HepG2 (cell line): ENCODE results near the gene ALOX5. TPM values are rescaled to one million over a fixed set of nuclear protein-coding genes. Genes with fewer than 3 reads are reported as not detected.

ENCODE experiments used
- ATAC-seq: fragments of 200-7000 bp; cut with Tn5 transposase; 3 replicates; pipeline ENCODE4 v1.9.1; 2020; ENCODE audit warnings: mild to moderate bottlenecking, moderate library complexity
- BruUV-seq: library from RNA; stranded (reverse); fragments of 400-500 nt; replicated peaks from 2 replicates; lab custom pipeline; 2021; lab: Mats Ljungman, UMichigan
- CTCF ChIA-PET: fragments of 300-600 bp; formaldehyde crosslinking; extraction: SDS; loops from one replicate; lab custom pipeline; 2021; ENCODE audit warnings: low total read pairs, inconsistent platforms, low intra/inter-chr PET ratio; lab: Yijun Ruan, JAX
- POLR2A ChIA-PET: fragments of 350-600 bp; sonication (Branson Sonifier 250); formaldehyde crosslinking; loops from one replicate; lab custom pipeline; 2020; ENCODE audit warnings: antibody characterized with exemption, inconsistent platforms; lab: Yijun Ruan, JAX
- DNase-seq: peaks from one replicate; pipeline ENCODE4 v3.0.0-alpha.2; 2015; ENCODE audit warnings: low spot score
- FAIRE-seq: peaks from 3 replicates; lab custom pipeline; 2011; peaks lifted over from hg19 to GRCh38; lab: Jason Lieb, UNC
- H2AFZ ChIP-seq: one replicate; pipeline ENCODE4 v1.6.1; 2011; ENCODE audit warnings: low read length, inconsistent platforms
- H3K27ac ChIP-seq: fragments of 300-600 bp; 3 replicates; pipeline ENCODE4 v1.8.0; 2011; ENCODE audit warnings: mixed run types, mild to moderate bottlenecking, mixed read lengths, low read length, inconsistent platforms; ENCODE audit not compliant: insufficient read depth; ENCODE audit errors: extremely low read length
- H3K27me3 ChIP-seq, 2 experiments: fragments of 200-600 bp in 1 of 2; 2 replicates in 1 of 2; 3 replicates in 1 of 2; pipeline versions ENCODE4 v1.6.0 to v1.8.0; 2011; ENCODE audit warnings: low read length in 2 of 2, mild to moderate bottlenecking in 2 of 2, moderate library complexity in 2 of 2, inconsistent platforms in 1 of 2; ENCODE audit not compliant: insufficient read depth in 2 of 2, control insufficient read depth in 1 of 2
- H3K36me3 ChIP-seq, 2 experiments: fragments of 200-600 bp in 1 of 2; replicated peaks in 1 of 2; 2 replicates in 1 of 2; 3 replicates in 1 of 2; pipeline versions ENCODE4 v1.5.1 to v1.8.0; 2011; ENCODE audit warnings: low read length in 2 of 2, inconsistent platforms in 1 of 2; ENCODE audit not compliant: insufficient read depth in 2 of 2, control insufficient read depth in 1 of 2
- H3K4me1 ChIP-seq: 2 replicates; pipeline ENCODE4 v1.5.1; 2012; ENCODE audit warnings: low read length, inconsistent platforms; ENCODE audit not compliant: insufficient read depth
- H3K4me2 ChIP-seq: 2 replicates; pipeline ENCODE4 v1.6.0; 2011; ENCODE audit warnings: low read depth, low read length, inconsistent platforms
- H3K4me3 ChIP-seq, 3 experiments: fragments of 200-600 bp in 1 of 3; sonication (generic), shearing (Covaris generic) in 1 of 3; replicated peaks in 1 of 3; 2 replicates each; pipeline ENCODE4 v1.5.1; 2011 to 2016; ENCODE audit warnings: low read length in 3 of 3, inconsistent platforms in 2 of 3, low read depth in 2 of 3, mild to moderate bottlenecking in 2 of 3, control low read depth in 1 of 3, mixed read lengths in 1 of 3; ENCODE audit not compliant: insufficient read depth in 1 of 3
- H3K79me2 ChIP-seq: one replicate; pipeline ENCODE4 v1.6.1; 2011; ENCODE audit warnings: low read length, inconsistent platforms; ENCODE audit not compliant: insufficient read depth
- H3K9ac ChIP-seq: 2 replicates; pipeline ENCODE4 v1.6.0; 2011; ENCODE audit warnings: mild to moderate bottlenecking, low read depth, low read length, inconsistent platforms; ENCODE audit not compliant: insufficient read depth
- H3K9me3 ChIP-seq: 2 replicates; pipeline ENCODE4 v1.5.1; 2012; ENCODE audit warnings: mild to moderate bottlenecking, low read length
- H4K20me1 ChIP-seq: 2 replicates; pipeline ENCODE4 v1.6.0; 2011; ENCODE audit warnings: inconsistent platforms, mild to moderate bottlenecking, low read length, moderate library complexity; ENCODE audit not compliant: insufficient read depth
- AFF4 ChIP-seq: sonication (generic); formaldehyde crosslinking; IDR thresholded peaks from 2 replicates; pipeline ENCODE4 v1.4.0; 2020; ENCODE audit warnings: missing genetic modification reagents
- CCAR2 ChIP-seq: fragments of 200-400 bp; formaldehyde crosslinking; optimal IDR thresholded peaks from 2 replicates; pipeline ENCODE3; 2018; ENCODE audit warnings: low read depth, mild to moderate bottlenecking, low read length, moderate library complexity
- GPBP1L1 ChIP-seq: sonication (generic); formaldehyde crosslinking; IDR thresholded peaks from 2 replicates; pipeline ENCODE4 v1.5.0; 2020; ENCODE audit warnings: mild to moderate bottlenecking, missing genetic modification reagents
- HOXA7 ChIP-seq: sonication (generic); formaldehyde crosslinking; IDR thresholded peaks from 2 replicates; pipeline ENCODE4 v1.8.1; 2022; ENCODE audit warnings: mild to moderate bottlenecking, missing genetic modification reagents, moderate library complexity
- IKZF4 ChIP-seq: sonication (generic); formaldehyde crosslinking; IDR thresholded peaks from 2 replicates; pipeline ENCODE4 v1.5.1; 2020; ENCODE audit warnings: borderline replicate concordance, mild to moderate bottlenecking, low read depth, missing genetic modification reagents; ENCODE audit errors: not compliant biosample characterization
- KDM6A ChIP-seq: IDR thresholded peaks from 2 replicates; pipeline ENCODE4 v1.6.1; 2016; ENCODE audit warnings: low read depth
- PRDM4 ChIP-seq: sonication (generic); formaldehyde crosslinking; IDR thresholded peaks from 2 replicates; pipeline ENCODE4 v1.9.0; 2021; ENCODE audit warnings: missing genetic modification reagents, borderline replicate concordance
- RNF2 ChIP-seq: fragments of 450-650 bp; conservative IDR thresholded peaks from 2 replicates; pipeline ENCODE4 v1.6.1; 2016; ENCODE audit warnings: low read depth
- SAFB2 ChIP-seq: sonication (generic); formaldehyde crosslinking; IDR thresholded peaks from 2 replicates; pipeline ENCODE4 v1.5.1; 2020; ENCODE audit warnings: missing genetic modification reagents, low read depth, mild to moderate bottlenecking, borderline replicate concordance
- ZBTB2 ChIP-seq: sonication (generic); formaldehyde crosslinking; IDR thresholded peaks from 2 replicates; pipeline ENCODE4 v1.8.0; 2022; ENCODE audit warnings: low read depth, missing genetic modification reagents
- ZNF850 ChIP-seq: sonication (generic); formaldehyde crosslinking; conservative IDR thresholded peaks from 2 replicates; pipeline ENCODE4 v1.9.0; 2021; ENCODE audit warnings: mild to moderate bottlenecking, missing genetic modification reagents
- WGBS: methylation state at CpG from one replicate; pipeline ENCODE4 v1.1.6; 2017; ENCODE audit warnings: low lambda C conversion rate; 5-methylcytosine and 5-hydroxymethylcytosine counted together
- in situ Hi-C: cut with HindIII; loops from 2 replicates; pipeline ENCODE4 v1.10.0; 2017; ENCODE audit warnings: low pct_unique_long_range_greater_than_20kb; ENCODE audit not compliant: extremely low pct_ligation_motif_present
- intact Hi-C: fragments of 100-400 bp; cut with micrococcal nuclease; formaldehyde crosslinking; loops from one replicate; pipeline ENCODE4 v1.10.0; 2022; ENCODE audit not compliant: unreplicated experiment
- polyA plus RNA-seq, 8 experiments: library from polyadenylated mRNA; depleted of rRNA in 3 of 8; stranded (reverse) in 7 of 8; unstranded in 1 of 8; fragments of >200 nt; fragmentation: Illumina TruSeq in 4 of 8; extraction: Trizol in 4 of 8; gene quantifications; 2 replicates each; pipeline versions ENCODE4 v1.2.1 to v1.2.3, GENCODE V29; 2011 to 2016; ENCODE audit warnings: low read depth in 4 of 8, missing spikeins in 1 of 8, mixed read lengths in 1 of 8; ENCODE audit not compliant: insufficient read depth in 1 of 8
- total RNA-seq, 5 experiments: library from RNA; depleted of rRNA; stranded (reverse); fragments of >200 nt; fragmentation: Illumina TruSeq; extraction: Trizol; gene quantifications; 2 replicates each; pipeline ENCODE4 v1.2.3, GENCODE V29; 2016; ENCODE audit warnings: low read depth in 1 of 5

Gene ALOX5
- total and polyA plus RNA-seq, 2 of the 13 experiments (the other 11 are each of a cell fraction or from before 2014, with no cell fraction given): 0.04 TPM; not detected in 1

GRCh38 chr10:45433716-45434469 is 59.9 kb downstream of the ALOX5 start:
- no peak for DNase-seq
- ATAC-seq: peak; percentile 41; the same call in 2 of the 3 replicates
- WGBS: 15% methylated on average over 8 of the region's 8 CpGs
- H3K79me2 ChIP-seq: no peaks in the 10 kb centered on the region
- BruUV-seq: no TSS peak
- in situ Hi-C loops (loop anchor here (25.0 kb wide), 1 partner anchor 422 kb away; the partner anchor contains the start of gene ZNF22), intact Hi-C loops (loop anchor here (10.0 kb wide), 1 partner anchor 179 kb away; no protein-coding TSS in a partner anchor)
- H3K4me1 ChIP-seq: peaks cover 42% of the 10 kb centered on the region
- H3K27me3 ChIP-seq: peaks cover 0 to 26% of the 10 kb centered on the region in 2 experiments; a peak in 2 of 5 replicates
- no peak overlapping the region for H3K4me3 ChIP-seq
- H2AFZ ChIP-seq: no peak overlapping the region
- H3K27ac ChIP-seq: no peak overlapping the region
- no peak overlapping the region; the same call in 1 of the 2 replicates for H3K4me2 ChIP-seq
- H3K9ac ChIP-seq: no peak overlapping the region
- H3K9me3 ChIP-seq: no peaks in the 10 kb centered on the region; the same call in 1 of the 2 replicates
- no peaks in the 10 kb centered on the region for H4K20me1 ChIP-seq
- no peak for FAIRE-seq
- ChIA-PET CTCF (no interaction called here), POLR2A (no interaction called here)
- H3K36me3 ChIP-seq: no peaks in the 10 kb centered on the region
- TF ChIP-seq SAFB2 (no peak), IKZF4 (CRISPR knock-in tag) (no peak), ZNF850 (no peak), CCAR2 (no peak), KDM6A (CRISPR knock-in tag) (no peak), HOXA7 (CRISPR knock-in tag) (no peak), RNF2 (no peak), GPBP1L1 (CRISPR knock-in tag) (no peak), PRDM4 (no peak), AFF4 (no peak), ZBTB2 (no peak)
